EH (cell line): Measurements from ENCODE around the gene CPLANE1.
"Not testable (repeated sequence)": the region's sequence is repeated elsewhere in the genome, so short reads cannot be mapped to it uniquely, and the experiment has no call there.

Experiments used
- DNase-seq: peaks from one replicate; pipeline ENCODE4 v3.0.0-alpha.2; 2015; ENCODE audit warnings: low read depth

Gene CPLANE1

DNA sequence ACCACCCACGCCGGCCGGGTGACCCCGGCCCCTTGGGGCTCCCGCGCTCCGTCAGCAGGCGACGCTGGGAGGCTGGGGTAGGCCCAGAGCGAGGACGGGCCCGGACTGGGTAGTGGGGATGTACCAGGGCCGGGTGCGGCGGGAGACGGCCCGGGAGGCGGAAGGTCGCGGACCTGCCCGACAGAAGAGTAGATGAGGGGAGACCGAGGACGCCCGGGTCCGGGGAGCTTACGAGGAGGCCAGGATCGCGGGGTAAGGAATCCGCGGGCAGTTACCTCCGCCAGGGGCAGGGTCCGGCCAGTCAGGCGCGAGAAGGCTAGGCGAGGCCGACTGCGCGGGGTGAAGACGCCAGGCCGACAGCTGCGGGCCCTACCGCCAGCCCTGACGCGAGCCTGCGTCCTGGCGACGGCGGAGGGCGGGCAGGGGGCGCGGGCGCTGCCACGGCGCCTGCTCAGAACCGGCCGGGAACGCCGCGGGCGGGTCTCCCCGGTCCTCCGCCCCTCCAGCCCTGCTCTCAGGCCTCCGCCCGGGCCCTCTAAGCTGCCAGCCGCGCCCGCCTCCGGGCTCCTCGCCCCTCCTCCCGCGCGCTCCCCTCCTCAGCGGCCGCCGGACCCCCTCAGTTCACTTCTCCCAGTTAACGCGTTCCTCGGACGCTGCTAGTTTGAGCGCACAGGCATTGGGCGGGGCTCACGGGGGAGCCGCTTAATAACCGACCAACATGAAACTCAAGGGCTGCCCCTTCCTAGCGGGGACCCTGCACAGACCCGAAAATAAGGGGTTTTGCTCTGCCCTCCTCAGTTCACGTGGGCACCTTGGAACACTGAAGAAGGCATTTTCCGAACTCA, at the start of gene CPLANE1:
CPLANE1 (minus strand) TSS at position 407 of the 845 bp plus-strand sequence. CDS start 1,678 bp downstream, outside the sequence.
- peak; percentile 84 for DNase-seq

DNA sequence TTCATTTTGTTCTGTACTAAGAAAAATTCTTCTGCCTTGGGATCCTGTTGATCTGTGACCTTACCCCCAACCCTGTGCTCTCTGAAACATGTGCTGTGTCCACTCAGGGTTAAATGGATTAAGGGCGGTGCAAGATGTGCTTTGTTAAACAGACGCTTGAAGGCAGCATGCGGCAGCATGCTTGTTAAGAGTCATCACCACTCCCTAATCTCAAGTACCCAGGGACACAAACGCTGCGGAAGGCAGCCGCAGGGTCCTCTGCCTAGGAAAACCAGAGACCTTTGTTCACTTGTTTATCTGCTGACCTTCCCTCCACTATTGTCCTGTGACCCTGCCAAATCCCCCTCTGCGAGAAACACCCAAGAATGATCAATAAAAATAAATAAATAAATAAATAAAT, 47.1 kb upstream of the CPLANE1 start:
- not testable (repeated sequence) for DNase-seq

GRCh38 chr5:37283214-37283820, 34.1 kb upstream of the CPLANE1 start:
- no peak for DNase-seq

GRCh38 chr5:37275511-37275910, 26.3 kb upstream of the CPLANE1 start:
- DNase-seq: no peak

DNA sequence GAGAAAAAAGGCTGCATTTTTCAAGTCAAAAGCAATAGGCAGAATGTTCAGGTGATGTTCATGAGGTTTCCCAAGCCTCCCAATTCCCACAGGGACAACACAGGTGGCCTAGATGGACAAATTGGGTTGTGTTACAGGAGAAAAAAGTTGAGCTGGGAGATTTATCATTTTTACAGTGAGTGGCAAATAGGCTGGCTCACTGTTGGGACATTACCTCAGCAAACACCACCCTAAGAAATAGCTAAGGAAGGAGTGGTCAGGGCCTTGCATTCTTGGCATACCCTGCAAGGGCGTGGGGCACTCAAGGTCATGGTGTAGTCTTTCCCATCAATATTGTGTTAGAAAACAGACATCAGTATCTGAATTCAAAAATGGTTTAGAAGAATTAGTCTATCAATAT, 23.3 kb upstream of the CPLANE1 start:
- peak; percentile 62 for DNase-seq

GRCh38 chr5:37268100-37268499, 18.9 kb upstream of the CPLANE1 start:
- not testable (repeated sequence) for DNase-seq

GRCh38 chr5:37255774-37256358, 6.7 kb upstream of the CPLANE1 start:
- DNase-seq: no peak

DNA sequence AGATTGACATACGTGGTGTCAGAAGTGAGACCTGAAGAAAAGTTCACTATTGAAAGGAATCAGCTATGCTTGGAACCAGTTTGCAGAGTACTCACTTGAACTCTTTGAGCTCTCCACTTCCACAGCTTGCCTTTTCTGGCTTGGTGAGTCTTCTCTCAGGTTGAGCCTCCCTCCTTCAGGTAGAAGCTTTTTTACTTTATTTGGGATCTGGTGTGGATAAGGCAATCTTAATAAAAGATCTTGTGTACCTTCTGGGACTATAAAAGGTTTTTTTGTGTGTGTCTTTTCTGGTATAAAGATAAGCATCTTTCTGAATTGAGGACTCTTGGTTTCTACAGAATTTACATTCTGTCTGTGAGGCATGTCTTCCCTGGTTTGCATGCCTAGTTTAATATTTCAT, 5.4 kb upstream of the CPLANE1 start:
- DNase-seq: no peak

- no peak for DNase-seq
Observed at GRCh38 chr5:37251665-37252064, 2.5 kb upstream of the CPLANE1 start.

DNA sequence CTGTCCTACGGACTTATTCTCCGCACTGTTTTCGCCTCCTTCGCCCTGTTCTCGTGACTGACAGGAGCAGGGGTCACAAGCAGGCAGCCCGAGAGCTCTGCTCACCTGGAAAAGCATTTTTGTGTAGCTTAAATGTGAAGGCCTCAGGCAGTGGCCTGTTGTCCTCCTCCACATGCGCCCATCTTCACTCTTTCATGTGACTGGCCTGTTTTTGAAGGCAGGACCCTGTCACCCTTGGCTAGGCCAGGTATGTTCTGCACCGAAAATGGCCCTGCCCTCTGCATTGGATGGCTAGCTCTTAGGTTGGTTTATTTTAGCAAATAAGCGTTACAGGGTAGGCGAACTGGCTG, 614 bp upstream of the CPLANE1 start:
- no peak for DNase-seq

DNA sequence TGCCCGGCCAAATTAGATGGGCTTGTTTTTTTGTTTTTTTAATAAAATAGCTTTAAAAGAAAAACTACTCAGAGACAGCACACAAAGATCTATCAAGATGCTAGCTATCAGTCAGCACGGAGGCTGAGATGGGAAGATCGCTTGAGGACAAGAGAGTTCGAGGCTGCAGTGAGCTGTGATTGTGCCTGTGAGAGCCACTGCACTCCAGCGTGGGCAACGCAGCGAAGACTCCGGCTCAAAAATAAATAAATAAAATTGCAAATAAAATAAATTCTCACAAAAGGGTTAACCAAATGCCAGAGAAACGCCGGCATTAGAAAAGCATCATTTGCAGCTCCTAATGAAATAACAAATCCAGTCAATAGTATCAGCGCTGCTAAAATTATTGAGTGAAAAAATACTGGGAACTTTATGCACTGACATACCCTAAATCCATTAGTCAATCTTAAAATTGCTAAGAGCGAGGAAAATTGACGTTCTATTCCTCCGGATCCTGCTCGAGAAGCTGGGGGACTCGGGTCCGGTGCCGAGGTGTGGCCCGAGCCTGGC, 681 bp downstream of the CPLANE1 start:
- peak; percentile 37 for DNase-seq

- no peak for DNase-seq
Observed at GRCh38 chr5:37247496-37247895, 1.7 kb downstream of the CPLANE1 start.

DNA sequence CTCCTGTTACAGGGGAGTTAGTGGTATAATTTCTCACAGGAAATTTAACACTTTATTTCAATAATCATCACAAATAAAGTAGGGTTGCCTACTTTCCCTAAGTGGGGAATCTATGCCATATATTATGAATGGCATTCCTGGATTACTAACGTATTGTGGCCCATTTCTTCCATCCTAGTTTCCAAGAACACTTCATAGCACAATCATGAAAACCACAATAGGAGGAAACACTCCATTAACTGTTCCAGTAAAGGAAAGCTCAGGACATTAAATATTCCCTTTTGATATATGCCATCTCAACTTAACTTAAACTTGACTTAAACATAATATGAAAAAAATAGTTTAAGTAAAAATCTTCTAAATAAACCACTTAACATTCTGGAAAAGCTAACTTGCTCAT, 2.1 kb downstream of the CPLANE1 start:
- DNase-seq: peak; percentile 6

- DNase-seq: no peak
Observed at GRCh38 chr5:37234288-37234687, 14.9 kb downstream of the CPLANE1 start.

GRCh38 chr5:37226377-37226776, 22.8 kb downstream of the CPLANE1 start:
- no peak for DNase-seq

- no peak for DNase-seq
Observed at GRCh38 chr5:37222181-37222580, 27.0 kb downstream of the CPLANE1 start.

GRCh38 chr5:37220426-37220825, 28.8 kb downstream of the CPLANE1 start:
- not testable (repeated sequence) for DNase-seq

DNA sequence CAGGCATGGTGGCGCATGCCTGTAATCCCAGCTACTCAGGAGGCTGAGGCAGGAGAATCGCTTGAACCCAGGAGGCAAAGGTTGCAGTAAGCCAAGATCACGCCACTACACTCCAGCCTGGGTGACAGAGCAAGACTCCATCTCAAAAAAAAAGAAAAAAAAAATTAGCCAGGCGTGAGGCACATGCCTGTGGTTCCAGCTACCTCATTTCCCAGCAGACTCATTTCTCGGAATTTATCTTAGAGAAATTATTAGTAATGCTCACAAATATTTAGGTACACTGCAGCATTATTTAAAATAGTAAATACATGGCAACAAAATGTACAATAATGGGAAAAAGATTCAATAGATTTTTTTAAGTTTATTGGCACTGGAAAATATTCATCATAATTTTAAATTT, 29.8 kb downstream of the CPLANE1 start:
- DNase-seq: peak; percentile 58

- no peak for DNase-seq
Observed at GRCh38 chr5:37217976-37218375, 31.2 kb downstream of the CPLANE1 start.

GRCh38 chr5:37214550-37214949, 34.6 kb downstream of the CPLANE1 start:
- DNase-seq: peak; percentile 20

GRCh38 chr5:37212096-37212495, 37.1 kb downstream of the CPLANE1 start:
- DNase-seq: no peak

- peak; percentile 7 for DNase-seq
Observed at GRCh38 chr5:37211661-37212060, 37.5 kb downstream of the CPLANE1 start.
